HG03066 (cell line): ENCODE data around the gene AKIP1.
"Not testable (repeated sequence)": the region's sequence is repeated elsewhere in the genome, so short reads cannot be mapped to it uniquely, and the experiment has no call there.

ENCODE experiments used
- ATAC-seq: cut with Tn5 transposase; IDR thresholded peaks from one replicate; pipeline ENCODE4 v1.9.1; 2021; ENCODE audit warnings: low read depth; ENCODE audit not compliant: unreplicated experiment

The AKIP1 gene, protein sequence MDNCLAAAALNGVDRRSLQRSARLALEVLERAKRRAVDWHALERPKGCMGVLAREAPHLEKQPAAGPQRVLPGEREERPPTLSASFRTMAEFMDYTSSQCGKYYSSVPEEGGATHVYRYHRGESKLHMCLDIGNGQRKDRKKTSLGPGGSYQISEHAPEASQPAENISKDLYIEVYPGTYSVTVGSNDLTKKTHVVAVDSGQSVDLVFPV

GRCh38 chr11:8911029-8911823, at the start of gene AKIP1:
Gene AKIP1 (plus strand): TSS chr11:8911189. CDS start chr11:8911450, 261 bp downstream.
- peak; percentile 64 for ATAC-seq

- no peak for ATAC-seq
These were observed 47.2 kb upstream of the AKIP1 start for GRCh38 chr11:8863838-8864237.

GRCh38 chr11:8865304-8865703, 45.7 kb upstream of the AKIP1 start:
- ATAC-seq, result no peak

DNA sequence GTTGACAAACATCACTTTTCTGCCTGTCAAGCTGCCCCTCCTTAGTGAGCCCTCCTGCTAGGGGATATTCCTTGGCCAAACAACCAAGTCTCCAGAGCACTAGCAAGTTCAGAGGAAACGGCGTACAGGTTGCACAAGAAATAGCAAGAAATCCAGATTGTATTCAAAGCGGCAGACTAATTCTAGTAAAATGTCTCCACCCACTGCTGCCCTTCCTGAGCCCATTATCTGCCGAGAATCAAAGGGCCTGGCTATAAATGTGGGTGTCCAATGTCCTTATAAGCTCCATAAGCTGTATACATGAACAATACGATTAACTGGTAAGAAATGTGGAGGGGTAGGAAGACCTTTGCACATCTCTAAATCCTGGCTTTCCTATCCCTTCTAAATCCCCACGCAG, 44.0 kb upstream of the AKIP1 start:
- ATAC-seq, result no peak

DNA sequence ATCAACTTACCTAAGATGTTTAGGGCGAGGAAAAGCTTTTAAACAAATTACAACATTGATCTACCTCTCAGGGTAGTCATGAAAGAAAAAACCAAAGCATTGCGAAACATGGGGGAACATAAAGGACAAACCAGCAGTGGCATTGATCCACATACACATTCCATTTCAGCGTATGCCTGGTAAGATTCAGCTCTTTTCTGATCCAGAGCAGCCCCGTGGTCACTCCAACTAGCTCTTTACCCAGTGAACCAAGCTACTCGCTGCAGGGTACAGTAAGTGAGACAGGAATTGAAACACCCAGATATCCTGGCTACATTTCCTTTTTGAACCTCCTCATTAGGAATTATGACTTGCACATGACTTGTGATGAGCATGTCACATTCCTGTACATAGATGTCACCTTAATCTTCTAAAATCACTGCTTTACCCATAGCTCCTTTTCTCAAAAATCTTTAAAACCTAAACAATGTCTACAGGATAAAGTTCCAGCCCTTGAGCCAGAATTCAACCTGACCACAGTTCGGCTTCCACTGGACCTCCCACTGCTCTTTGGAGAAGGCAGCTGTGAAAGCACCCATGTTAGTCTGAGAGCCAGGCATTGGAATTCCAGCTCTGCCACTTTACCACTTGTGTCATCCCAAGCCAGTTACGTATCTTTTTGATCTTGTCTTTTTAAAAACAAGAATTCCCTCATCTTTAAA, 42.9 kb upstream of the AKIP1 start:
- no peak for ATAC-seq

GRCh38 chr11:8870411-8871170, 40.4 kb upstream of the AKIP1 start:
- no peak for ATAC-seq

- no peak for ATAC-seq
These were observed 39.7 kb upstream of the AKIP1 start for GRCh38 chr11:8871171-8871775.

GRCh38 chr11:8871962-8872361, 39.0 kb upstream of the AKIP1 start:
- no peak for ATAC-seq

DNA sequence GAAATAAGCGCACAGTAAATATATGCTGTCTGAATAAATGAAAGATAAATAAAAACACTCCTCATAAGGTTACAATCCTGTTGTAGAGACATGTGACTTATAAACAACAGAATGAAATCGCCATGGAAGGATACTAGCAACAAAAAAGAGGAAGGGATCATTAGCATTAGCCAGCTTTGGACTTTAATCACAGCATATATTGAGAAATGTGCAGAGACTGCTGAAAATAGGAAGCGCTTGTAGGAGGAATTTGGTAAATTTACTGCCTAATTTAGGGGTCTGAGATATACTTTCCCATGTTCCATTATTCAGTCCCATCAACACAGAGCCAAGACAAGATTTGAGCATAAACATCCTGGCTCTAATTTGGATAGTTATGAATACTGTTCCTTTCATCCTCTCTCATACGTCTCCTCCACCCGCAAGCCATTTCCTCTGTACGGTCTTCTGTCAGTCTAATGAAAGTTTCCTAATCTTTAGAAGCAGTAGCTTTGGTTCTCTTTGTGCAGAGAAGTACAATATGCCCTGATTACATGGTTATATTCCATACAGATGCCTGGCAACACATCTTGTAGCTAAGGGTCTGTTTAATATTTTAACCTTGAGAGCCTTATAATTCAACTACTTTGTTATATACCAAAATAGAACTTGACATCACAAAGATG, 37.1 kb upstream of the AKIP1 start:
- ATAC-seq, result no peak

DNA sequence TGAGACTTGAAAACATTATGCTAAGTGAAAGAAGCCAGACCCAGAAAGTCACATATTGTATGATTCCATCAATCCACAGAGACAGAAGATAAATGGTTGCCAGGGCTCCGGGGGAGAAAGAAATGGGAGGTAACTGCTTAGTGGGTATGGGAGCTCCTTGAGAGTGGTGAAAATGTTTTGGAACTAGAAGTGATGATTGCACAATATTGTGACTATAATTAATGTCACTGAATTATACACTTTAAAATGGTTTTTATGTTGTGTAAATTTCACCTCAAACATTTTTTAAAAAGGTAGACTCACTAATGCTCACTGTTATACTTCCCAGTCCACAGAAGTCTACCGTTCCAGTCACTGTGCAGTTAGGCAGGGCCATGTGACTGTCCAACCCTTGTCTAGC, 32.2 kb upstream of the AKIP1 start:
- ATAC-seq, result no peak

- ATAC-seq, result not testable (repeated sequence)
These were observed 29.4 kb upstream of the AKIP1 start for GRCh38 chr11:8881585-8881984.

DNA sequence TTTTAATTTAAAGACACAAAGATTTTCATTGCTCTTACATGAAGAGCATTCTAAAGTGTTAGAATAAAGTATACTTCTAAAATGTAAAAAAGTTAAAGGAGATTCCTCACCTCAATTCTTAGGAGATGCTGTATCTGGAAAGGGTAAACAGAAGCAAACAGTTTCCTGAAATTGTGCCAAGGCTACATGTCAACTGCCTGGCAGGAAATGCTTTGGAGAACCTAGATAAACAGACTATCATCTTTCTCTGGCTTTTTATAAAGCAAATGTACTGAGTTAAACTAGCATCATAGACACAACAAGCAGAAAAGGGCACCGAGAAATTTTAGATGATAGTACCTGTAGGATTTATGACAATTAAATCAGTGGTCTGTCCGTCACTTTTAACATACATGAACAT, 24.7 kb upstream of the AKIP1 start:
- ATAC-seq, result no peak

DNA sequence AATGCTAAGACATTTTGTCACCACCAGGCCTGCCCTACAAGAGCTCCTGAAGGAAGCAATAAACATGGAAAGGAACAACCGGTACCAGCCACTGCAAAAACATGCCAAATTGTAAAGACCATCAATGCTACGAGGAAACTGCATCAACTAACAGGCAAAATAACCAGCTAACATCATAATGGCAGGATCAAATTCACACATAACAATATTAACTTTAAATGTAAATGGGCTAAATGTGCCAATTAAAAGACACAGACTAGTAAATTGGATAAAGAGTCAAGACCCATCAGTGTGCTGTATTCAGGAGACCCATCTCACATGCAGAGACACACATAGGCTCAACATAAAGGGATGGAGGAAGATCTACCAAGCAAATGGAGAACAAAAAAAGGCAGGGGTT, 19.8 kb upstream of the AKIP1 start:
- ATAC-seq, result not testable (repeated sequence)

GRCh38 chr11:8899119-8899753, 11.8 kb upstream of the AKIP1 start:
- ATAC-seq, result no peak

- no peak for ATAC-seq
These were observed 5.3 kb upstream of the AKIP1 start for GRCh38 chr11:8905528-8906165.

GRCh38 chr11:8907116-8907515, 3.9 kb upstream of the AKIP1 start:
- ATAC-seq, result no peak

DNA sequence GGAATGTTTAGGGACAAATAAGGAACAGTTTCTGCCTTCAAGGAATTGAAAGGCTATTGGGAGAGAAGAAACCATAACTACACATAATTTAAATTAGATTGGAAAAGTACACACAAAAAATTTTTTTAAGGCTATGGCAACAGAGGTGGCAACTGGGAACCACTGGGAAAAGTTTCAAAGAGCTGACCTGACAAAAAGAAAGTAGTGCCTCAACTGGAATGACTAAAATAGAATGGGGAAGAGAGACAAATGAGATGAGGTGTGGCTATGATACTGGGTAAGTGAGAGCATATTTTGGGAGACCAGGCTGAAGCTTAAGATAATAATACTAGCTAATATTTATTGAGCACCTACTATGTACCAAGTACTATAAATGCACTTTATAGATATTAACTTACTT, 2.9 kb upstream of the AKIP1 start:
- no peak for ATAC-seq

DNA sequence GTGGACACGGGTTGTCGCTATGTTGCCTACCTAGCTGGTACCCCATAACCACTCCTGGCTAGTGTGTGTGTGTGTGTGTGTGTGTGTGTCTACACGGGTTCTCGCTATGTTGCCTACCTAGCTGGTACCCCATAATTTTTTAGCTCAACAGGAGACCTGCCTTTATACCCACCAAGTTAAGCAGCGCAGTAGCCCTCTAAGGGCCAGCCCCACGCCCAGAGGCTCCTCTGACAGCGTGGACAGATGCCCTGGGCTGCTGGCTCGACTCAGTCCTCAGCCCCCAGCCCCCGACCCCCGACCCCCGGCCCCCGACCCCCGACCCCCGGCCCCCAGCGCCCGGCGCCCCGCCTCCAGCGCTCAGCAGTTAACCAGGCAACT, 351 bp upstream of the AKIP1 start:
- peak; percentile 14 for ATAC-seq
